Peyer's patch (tissue), 4 donors: ENCODE data around the gene PRDX2. TPM values are rescaled to one million over a fixed set of nuclear protein-coding genes. Genes with fewer than 3 reads are reported as not detected.

Experiments
- DNase-seq, 3 donors: peaks; one replicate each; pipeline ENCODE4 v3.0.0-alpha.2; 2017 to 2019
- H3K27ac ChIP-seq, 4 donors: fragments of 200-600 bp; sonication (generic); one replicate each; pipeline ENCODE4 v1.5.1; 2016 to 2019
- H3K27me3 ChIP-seq, 2 donors: fragments of 200-600 bp; sonication (generic); one replicate each; pipeline ENCODE4 v1.5.1; 2019
- H3K36me3 ChIP-seq, 3 donors: fragments of 200-600 bp; sonication (generic); one replicate each; pipeline ENCODE4 v1.5.1; 2016 to 2019
- H3K4me1 ChIP-seq, 4 donors: fragments of 200-600 bp; sonication (generic); one replicate each; pipeline ENCODE4 v1.5.1; 2016 to 2019
- H3K4me3 ChIP-seq, 4 donors: fragments of 200-600 bp; sonication (generic); 1 replicate in 3 of 4; 2 replicates in 1 of 4; pipeline ENCODE4 v1.5.1; 2016 to 2019; ENCODE audit warnings: mild to moderate bottlenecking in 1 of 4
- H3K9me3 ChIP-seq, 4 donors: fragments of 200-600 bp; sonication (generic); one replicate each; pipeline ENCODE4 v1.5.1; 2016 to 2019; ENCODE audit warnings: mild to moderate bottlenecking in 1 of 4
- CTCF ChIP-seq, 6 experiments: fragments of 450-650 bp in 4 of 6; fragments of 200-600 bp in 2 of 6; sonication (generic) in 1 of 6; IDR thresholded peaks; one replicate each; pipeline ENCODE4 v1.5.1; 2017 to 2019; ENCODE audit warnings: antibody characterized with exemption in 6 of 6, mild to moderate bottlenecking in 3 of 6, moderate library complexity in 1 of 6
- POLR2A ChIP-seq, 2 donors: fragments of 450-650 bp; IDR thresholded peaks; one replicate each; pipeline ENCODE4 v1.5.1; 2017; ENCODE audit warnings: antibody characterized with exemption in 2 of 2, mild to moderate bottlenecking in 2 of 2, moderate library complexity in 2 of 2
- total RNA-seq, 4 donors: library from RNA; depleted of rRNA; stranded (reverse); fragments of >200 nt; gene quantifications; one replicate each; pipeline ENCODE4 v1.1.0, GENCODE V29; 2016

The PRDX2 gene
- total RNA-seq, 4 donors from 2014 or later = 150 to 461 (median 375) TPM

- H3K36me3 ChIP-seq = peaks cover 0 to 34% (median 0%) of the 10 kb centered on the region in 3 donors
- no peak overlapping the region for H3K27ac ChIP-seq
- peaks cover 0 to 7% (median 0%) of the 10 kb centered on the region in 4 donors for H3K4me1 ChIP-seq
- TF ChIP-seq POLR2A (IDR thresholded peaks at IDR 0.05) (no peak), CTCF (IDR thresholded peaks at IDR 0.05) (no peak)
- no peak overlapping the region for H3K4me3 ChIP-seq
- no peaks in the 10 kb centered on the region for H3K27me3 ChIP-seq
- no peak for DNase-seq
- no peaks in the 10 kb centered on the region for H3K9me3 ChIP-seq
These were observed 38.5 kb downstream of the PRDX2 start for GRCh38 chr19:12763100-12763499.

GRCh38 chr19:12759686-12760085 lies 41.9 kb downstream of the PRDX2 start:
- peaks cover 0 to 11% (median 4%) of the 10 kb centered on the region in 4 donors for H3K4me1 ChIP-seq
- DNase-seq = no peak
- H3K27ac ChIP-seq = no peak overlapping the region
- no peaks in the 10 kb centered on the region for H3K9me3 ChIP-seq
- TF ChIP-seq POLR2A (IDR thresholded peaks at IDR 0.05) (no peak), CTCF (IDR thresholded peaks at IDR 0.05) (no peak)
- H3K27me3 ChIP-seq = no peaks in the 10 kb centered on the region
- no peak overlapping the region for H3K4me3 ChIP-seq
- peaks cover 0 to 22% (median 0%) of the 10 kb centered on the region in 3 donors for H3K36me3 ChIP-seq

- Histone ChIP-seq H3K4me3 (peak overlapping the region in 3 of 4 donors; percentile 39 to 41 (median 39)), H3K27me3 (no peaks in the 10 kb centered on the region), H3K9me3 (no peaks in the 10 kb centered on the region), H3K36me3 (peaks cover 0 to 2% (median 0%) of the 10 kb centered on the region in 3 donors), H3K27ac (peak overlapping the region in 2 of 4 donors; percentile 11 to 30), H3K4me1 (peaks cover 0 to 11% (median 4%) of the 10 kb centered on the region in 4 donors)
- peak; percentile 74 to 93 (median 91) for TF ChIP-seq CTCF (IDR thresholded peaks at IDR 0.05)
- TF ChIP-seq POLR2A (IDR thresholded peaks at IDR 0.05) = peak in 1 of 2 donors; percentile 12
- peak; percentile 41 to 84 (median 82) for DNase-seq
These were observed 43.9 kb downstream of the PRDX2 start for GRCh38 chr19:12757544-12758274.

- Histone ChIP-seq H3K4me3 (no peak overlapping the region), H3K27ac (no peak overlapping the region), H3K4me1 (peaks cover 0 to 11% (median 4%) of the 10 kb centered on the region in 4 donors), H3K9me3 (no peaks in the 10 kb centered on the region), H3K36me3 (no peaks in the 10 kb centered on the region), H3K27me3 (no peaks in the 10 kb centered on the region)
- no peak for DNase-seq
- TF ChIP-seq CTCF (IDR thresholded peaks at IDR 0.05) (no peak), POLR2A (IDR thresholded peaks at IDR 0.05) (no peak)
These were observed 45.3 kb downstream of the PRDX2 start for GRCh38 chr19:12756150-12756883.

- H3K4me3 ChIP-seq = no peak overlapping the region
- no peaks in the 10 kb centered on the region for H3K27me3 ChIP-seq
- no peak overlapping the region for H3K27ac ChIP-seq
- no peak for TF ChIP-seq CTCF (IDR thresholded peaks at IDR 0.05)
- TF ChIP-seq POLR2A (IDR thresholded peaks at IDR 0.05) = no peak
- no peak for DNase-seq
- no peaks in the 10 kb centered on the region for H3K9me3 ChIP-seq
- H3K36me3 ChIP-seq = no peaks in the 10 kb centered on the region
- peaks cover 0 to 22% (median 4%) of the 10 kb centered on the region in 4 donors for H3K4me1 ChIP-seq
These were observed 47.0 kb downstream of the PRDX2 start for GRCh38 chr19:12754465-12755196.
